CD14-positive monocyte (primary cell): Measurements from ENCODE around the gene PTPRU. TPM values are rescaled to one million over a fixed set of nuclear protein-coding genes. Genes with fewer than 3 reads are reported as not detected.
"Not testable (repeated sequence)": the region's sequence is repeated elsewhere in the genome, so short reads cannot be mapped to it uniquely, and the experiment has no call there.

Source experiments
- DNase-seq, 3 donors: peaks; one replicate each; pipeline ENCODE4 v3.0.0-alpha.2; 2011 to 2022
- H2AFZ ChIP-seq: 2 replicates; pipeline ENCODE4 v1.6.0; 2012; ENCODE audit warnings: mild to moderate bottlenecking, low read depth, low read length, inconsistent platforms; ENCODE audit not compliant: insufficient read depth, poor library complexity, severe bottlenecking
- H3K27ac ChIP-seq, 2 donors: 1 replicate in 1 of 2; 2 replicates in 1 of 2; pipeline ENCODE4 v1.5.1; 2012 to 2013; ENCODE audit warnings: low read length in 2 of 2, control low read depth in 1 of 2, inconsistent platforms in 1 of 2, low read depth in 1 of 2, mild to moderate bottlenecking in 1 of 2
- H3K27me3 ChIP-seq, 2 donors: one replicate each; pipeline versions ENCODE4 v1.6.0 to v1.6.1; 2011 to 2013; ENCODE audit warnings: low read length in 2 of 2; ENCODE audit not compliant: control insufficient read depth in 2 of 2, insufficient read depth in 2 of 2
- H3K36me3 ChIP-seq, 2 donors: replicated peaks in 1 of 2; 1 replicate in 1 of 2; 2 replicates in 1 of 2; pipeline versions ENCODE4 v1.5.1 to v1.6.1; 2012 to 2013; ENCODE audit warnings: low read length in 2 of 2, control low read depth in 1 of 2, inconsistent platforms in 1 of 2, mild to moderate bottlenecking in 1 of 2; ENCODE audit not compliant: insufficient read depth in 2 of 2, control insufficient read depth in 1 of 2
- H3K4me1 ChIP-seq, 2 donors: 1 replicate in 1 of 2; 2 replicates in 1 of 2; pipeline versions ENCODE4 v1.5.1 to v1.6.1; 2012 to 2013; ENCODE audit warnings: low read length in 2 of 2, control low read depth in 1 of 2, inconsistent platforms in 1 of 2, mild to moderate bottlenecking in 1 of 2, moderate library complexity in 1 of 2; ENCODE audit not compliant: insufficient read depth in 2 of 2, control insufficient read depth in 1 of 2
- H3K4me2 ChIP-seq: replicated peaks from 2 replicates; pipeline ENCODE3; 2012; ENCODE audit warnings: low read length, moderate library complexity, mild to moderate bottlenecking; ENCODE audit not compliant: poor library complexity, severe bottlenecking; ENCODE audit errors: extremely low read depth
- H3K4me3 ChIP-seq, 3 experiments: fragments of 200-600 bp in 1 of 3; sonication (generic) in 1 of 3; replicated peaks in 1 of 3; 1 replicate in 2 of 3; 2 replicates in 1 of 3; pipeline ENCODE4 v1.5.1; 2011 to 2013; ENCODE audit warnings: low read length in 3 of 3, mild to moderate bottlenecking in 3 of 3, control low read depth in 2 of 3, low read depth in 2 of 3, inconsistent platforms in 1 of 3, moderate library complexity in 1 of 3
- H3K79me2 ChIP-seq: 2 replicates; pipeline ENCODE4 v1.6.0; 2012; ENCODE audit warnings: mild to moderate bottlenecking, control low read depth, inconsistent platforms, low read length, moderate library complexity; ENCODE audit not compliant: insufficient read depth
- H3K9ac ChIP-seq: 2 replicates; pipeline ENCODE4 v1.6.0; 2017; ENCODE audit warnings: low read length, mild to moderate bottlenecking; ENCODE audit not compliant: insufficient read depth, poor library complexity, severe bottlenecking
- H3K9me3 ChIP-seq, 2 donors: replicated peaks in 1 of 2; 1 replicate in 1 of 2; 2 replicates in 1 of 2; pipeline versions ENCODE4 v1.5.1 to v1.6.1; 2012 to 2013; ENCODE audit warnings: low read length in 2 of 2, control low read depth in 1 of 2; ENCODE audit not compliant: control insufficient read depth in 1 of 2, insufficient read depth in 1 of 2
- H4K20me1 ChIP-seq: 2 replicates; pipeline ENCODE4 v1.6.0; 2012; ENCODE audit warnings: mild to moderate bottlenecking, low read length, control low read depth, moderate library complexity; ENCODE audit not compliant: insufficient read depth
- H3K27ac Mint-ChIP-seq, 7 donors: one replicate each; pipeline ENCODE4 v1.8.0; 2020; ENCODE audit warnings: mild to moderate bottlenecking in 7 of 7, mixed read lengths in 7 of 7, moderate library complexity in 6 of 7, inconsistent platforms in 2 of 7
- H3K27me3 Mint-ChIP-seq, 3 donors: one replicate each; pipeline ENCODE4 v1.8.0; 2021 to 2022; ENCODE audit warnings: low read depth in 3 of 3, mild to moderate bottlenecking in 3 of 3, mixed read lengths in 3 of 3, moderate library complexity in 3 of 3, inconsistent platforms in 1 of 3
- H3K36me3 Mint-ChIP-seq, 2 donors: one replicate each; pipeline ENCODE4 v1.8.0; 2020; ENCODE audit warnings: mixed read lengths in 2 of 2, inconsistent platforms in 1 of 2, mild to moderate bottlenecking in 1 of 2
- H3K4me1 Mint-ChIP-seq: one replicate; pipeline ENCODE4 v1.8.0; 2020; ENCODE audit warnings: mild to moderate bottlenecking, mixed read lengths
- H3K4me3 Mint-ChIP-seq, 2 donors: one replicate each; pipeline ENCODE4 v1.8.0; 2020; ENCODE audit warnings: mild to moderate bottlenecking in 2 of 2, mixed read lengths in 2 of 2, moderate library complexity in 1 of 2
- H3K9me3 Mint-ChIP-seq, 7 donors: one replicate each; pipeline ENCODE4 v1.8.0; 2020 to 2022; ENCODE audit warnings: mixed read lengths in 7 of 7, mild to moderate bottlenecking in 6 of 7, moderate library complexity in 6 of 7, inconsistent platforms in 2 of 7
- WGBS: methylation state at CpG from one replicate; pipeline ENCODE4 v1.1.5; 2013; ENCODE audit warnings: missing lambda C conversion rate; ENCODE audit not compliant: insufficient coverage; 5-methylcytosine and 5-hydroxymethylcytosine counted together
- intact Hi-C, 2 donors: fragments of 100-400 bp; cut with micrococcal nuclease; formaldehyde crosslinking; loops; one replicate each; pipeline versions ENCODE4 v1.15.0 to v1.15.1; 2023
- polyA plus RNA-seq, 3 donors: library from polyadenylated mRNA; depleted of rRNA in 1 of 3; unstranded in 2 of 3; stranded (reverse) in 1 of 3; fragments of 300-500 nt in 2 of 3; fragments of >200 nt in 1 of 3; fragmentation: Illumina TruSeq in 2 of 3; gene quantifications; 1 replicate in 2 of 3; 2 replicates in 1 of 3; pipeline ENCODE4 v1.2.3, GENCODE V29; 2012 to 2021
- TF ChIP-seq, protein P1 (sequence below): fragments of 200-600 bp; IDR thresholded peaks from one replicate; pipeline ENCODE4 v1.8.0; 2022; ENCODE audit warnings: antibody characterized with exemption, mild to moderate bottlenecking

Gene PTPRU
- polyA plus RNA-seq, 3 donors, result 0.42 to 1.4 TPM; not detected in 1

DNA sequence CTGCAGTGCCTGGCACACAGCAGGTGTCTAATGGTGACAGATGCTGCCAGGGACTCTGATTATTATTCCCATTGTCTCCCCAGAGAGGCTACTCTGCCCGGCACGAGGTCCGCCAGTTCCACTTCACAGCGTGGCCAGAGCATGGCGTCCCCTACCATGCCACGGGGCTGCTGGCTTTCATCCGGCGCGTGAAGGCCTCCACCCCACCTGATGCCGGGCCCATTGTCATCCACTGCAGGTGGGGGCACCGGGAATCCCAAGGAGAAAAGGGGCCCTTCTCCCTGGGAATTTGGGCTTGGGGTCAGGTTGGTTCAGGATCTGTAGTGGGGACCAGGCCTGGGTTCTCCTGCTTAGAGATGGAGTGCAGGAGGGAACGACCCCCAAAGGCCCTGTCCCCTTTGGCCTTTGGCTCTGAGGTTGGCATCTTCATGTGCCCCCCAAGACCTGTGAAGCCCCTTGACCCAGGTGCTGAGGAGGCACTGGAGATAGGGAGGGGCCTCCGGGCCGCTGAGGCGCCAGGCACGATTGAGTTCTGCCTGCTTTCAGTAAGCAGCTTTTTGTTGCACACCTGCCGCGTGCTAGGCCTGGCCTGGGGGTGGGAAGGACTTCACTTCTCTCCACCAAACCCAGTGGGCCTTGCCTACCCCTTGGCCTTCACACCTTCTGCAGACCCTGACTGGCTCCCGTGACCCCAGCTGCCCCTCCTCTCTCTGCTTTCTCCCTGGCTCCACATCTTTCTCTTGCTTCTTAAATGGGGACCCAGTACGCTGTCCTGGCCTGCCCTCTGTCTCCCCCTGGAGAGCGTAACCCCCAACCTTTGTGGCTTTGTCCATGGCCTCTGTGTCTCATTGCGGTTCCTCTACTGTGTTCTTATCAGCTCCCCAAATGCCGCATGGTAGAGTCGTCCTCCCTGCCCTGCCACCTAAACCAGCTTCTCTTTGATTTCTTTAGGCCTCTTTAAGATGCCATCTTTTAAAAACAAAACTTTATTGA lies 76.4 kb downstream of the PTPRU start:
- TF ChIP-seq, protein P1, sequence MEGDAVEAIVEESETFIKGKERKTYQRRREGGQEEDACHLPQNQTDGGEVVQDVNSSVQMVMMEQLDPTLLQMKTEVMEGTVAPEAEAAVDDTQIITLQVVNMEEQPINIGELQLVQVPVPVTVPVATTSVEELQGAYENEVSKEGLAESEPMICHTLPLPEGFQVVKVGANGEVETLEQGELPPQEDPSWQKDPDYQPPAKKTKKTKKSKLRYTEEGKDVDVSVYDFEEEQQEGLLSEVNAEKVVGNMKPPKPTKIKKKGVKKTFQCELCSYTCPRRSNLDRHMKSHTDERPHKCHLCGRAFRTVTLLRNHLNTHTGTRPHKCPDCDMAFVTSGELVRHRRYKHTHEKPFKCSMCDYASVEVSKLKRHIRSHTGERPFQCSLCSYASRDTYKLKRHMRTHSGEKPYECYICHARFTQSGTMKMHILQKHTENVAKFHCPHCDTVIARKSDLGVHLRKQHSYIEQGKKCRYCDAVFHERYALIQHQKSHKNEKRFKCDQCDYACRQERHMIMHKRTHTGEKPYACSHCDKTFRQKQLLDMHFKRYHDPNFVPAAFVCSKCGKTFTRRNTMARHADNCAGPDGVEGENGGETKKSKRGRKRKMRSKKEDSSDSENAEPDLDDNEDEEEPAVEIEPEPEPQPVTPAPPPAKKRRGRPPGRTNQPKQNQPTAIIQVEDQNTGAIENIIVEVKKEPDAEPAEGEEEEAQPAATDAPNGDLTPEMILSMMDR, result no peak

DNA sequence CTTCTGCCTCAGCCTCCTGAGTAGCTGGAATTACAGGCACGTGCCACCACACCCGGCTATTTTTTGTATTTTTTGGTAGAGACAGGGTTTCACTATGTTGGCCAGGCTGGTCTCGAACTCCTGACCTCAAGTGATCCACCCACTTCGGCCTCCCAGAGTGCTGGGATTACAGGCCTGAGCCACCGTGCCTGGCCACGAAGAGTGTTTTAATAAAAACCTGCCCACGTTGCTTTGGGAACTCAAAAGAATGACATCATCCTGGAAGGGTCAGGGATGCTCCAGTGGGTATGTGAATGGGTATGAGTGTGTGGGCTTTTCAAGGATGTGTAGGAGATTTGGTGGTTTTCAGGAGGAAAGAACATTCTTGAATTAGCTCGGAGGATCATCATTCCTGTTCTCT lies 78.4 kb downstream of the PTPRU start:
- H3K9ac ChIP-seq, H2AFZ ChIP-seq, H3K36me3 Mint-ChIP-seq, H3K4me1 ChIP-seq, intact Hi-C loops, H3K4me3 ChIP-seq, H3K27me3 Mint-ChIP-seq, H3K4me1 Mint-ChIP-seq, H3K27me3 ChIP-seq, H3K4me3 Mint-ChIP-seq, H4K20me1 ChIP-seq, H3K4me2 ChIP-seq, DNase-seq, H3K79me2 ChIP-seq, H3K27ac ChIP-seq, H3K27ac Mint-ChIP-seq, H3K9me3 Mint-ChIP-seq, H3K36me3 ChIP-seq, H3K9me3 ChIP-seq: not testable (repeated sequence)
- WGBS, result 100% methylated on average over 8 of the region's 8 CpGs

More for the DNA sequence above, 76.4 kb downstream of the PTPRU start:
- Histone ChIP-seq H4K20me1 (no peaks in the 10 kb centered on the region), H3K27ac (no peak overlapping the region), H3K36me3 (no peaks in the 10 kb centered on the region), H3K4me3 (no peak overlapping the region), H3K4me1 (no peaks in the 10 kb centered on the region), H3K4me2 (no peak overlapping the region), H3K27me3 (no peaks in the 10 kb centered on the region), H2AFZ (no peak overlapping the region), H3K9ac (no peak overlapping the region), H3K9me3 (no peaks in the 10 kb centered on the region), H3K79me2 (no peaks in the 10 kb centered on the region)
- Mint-ChIP-seq H3K4me1 (no peaks in the 10 kb centered on the region), H3K4me3 (no peak overlapping the region), H3K9me3 (no peaks in the 10 kb centered on the region), H3K27me3 (peaks cover 0 to 5% (median 4%) of the 10 kb centered on the region in 3 donors), H3K27ac (no peak overlapping the region), H3K36me3 (no peaks in the 10 kb centered on the region)
- intact Hi-C loops, result no loop called here
- WGBS, result 94% methylated on average over 23 of the region's 24 CpGs
- DNase-seq, result no peak
